ENCODE results near the gene SLC39A8. TPM values are rescaled to one million over a fixed set of nuclear protein-coding genes. Genes with fewer than 3 reads are reported as not detected.

Gene SLC39A8
- total RNA-seq, 3 donors from 2014 or later (not counting 1 experiment from before 2014, with no cell fraction given): 18.0 to 20.0 (median 18.2) TPM

DNA sequence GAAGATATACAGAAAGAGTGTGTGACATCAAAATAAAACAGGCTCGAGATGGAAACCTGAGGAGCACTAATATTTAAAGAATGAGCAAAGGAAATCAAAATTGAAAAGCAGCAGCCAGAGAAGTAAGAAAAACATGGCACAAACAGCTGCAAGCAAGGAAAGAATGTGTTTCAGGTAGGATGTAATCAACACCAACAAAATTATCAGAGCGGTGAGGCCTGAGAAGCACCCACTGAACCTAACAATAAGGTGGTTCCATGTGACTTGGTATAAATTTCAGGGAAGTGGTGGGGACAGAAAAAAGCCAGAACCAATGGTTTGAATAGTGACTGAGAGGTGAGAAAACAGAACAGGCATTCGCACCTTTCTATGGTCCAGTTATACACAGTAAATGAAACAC lies 11.5 kb downstream of the SLC39A8 start:
- DNase-seq (no peak), ATAC-seq (no peak)
- TF ChIP-seq, protein P1, sequence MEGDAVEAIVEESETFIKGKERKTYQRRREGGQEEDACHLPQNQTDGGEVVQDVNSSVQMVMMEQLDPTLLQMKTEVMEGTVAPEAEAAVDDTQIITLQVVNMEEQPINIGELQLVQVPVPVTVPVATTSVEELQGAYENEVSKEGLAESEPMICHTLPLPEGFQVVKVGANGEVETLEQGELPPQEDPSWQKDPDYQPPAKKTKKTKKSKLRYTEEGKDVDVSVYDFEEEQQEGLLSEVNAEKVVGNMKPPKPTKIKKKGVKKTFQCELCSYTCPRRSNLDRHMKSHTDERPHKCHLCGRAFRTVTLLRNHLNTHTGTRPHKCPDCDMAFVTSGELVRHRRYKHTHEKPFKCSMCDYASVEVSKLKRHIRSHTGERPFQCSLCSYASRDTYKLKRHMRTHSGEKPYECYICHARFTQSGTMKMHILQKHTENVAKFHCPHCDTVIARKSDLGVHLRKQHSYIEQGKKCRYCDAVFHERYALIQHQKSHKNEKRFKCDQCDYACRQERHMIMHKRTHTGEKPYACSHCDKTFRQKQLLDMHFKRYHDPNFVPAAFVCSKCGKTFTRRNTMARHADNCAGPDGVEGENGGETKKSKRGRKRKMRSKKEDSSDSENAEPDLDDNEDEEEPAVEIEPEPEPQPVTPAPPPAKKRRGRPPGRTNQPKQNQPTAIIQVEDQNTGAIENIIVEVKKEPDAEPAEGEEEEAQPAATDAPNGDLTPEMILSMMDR (IDR thresholded peaks at IDR 0.05): no peak
- H3K36me3 ChIP-seq (ENCODE audit: control insufficient read depth, insufficient read depth, low read length): no peaks in the 10 kb centered on the region
- no peaks in the 10 kb centered on the region for H3K27me3 Mint-ChIP-seq (ENCODE audit: low read depth in 2 of 2)
- H3K27me3 ChIP-seq (ENCODE audit: control insufficient read depth, insufficient read depth, low read length): no peaks in the 10 kb centered on the region
- no peaks in the 10 kb centered on the region for H3K9me3 ChIP-seq (ENCODE audit: control insufficient read depth, insufficient read depth, low read length)
- H3K36me3 Mint-ChIP-seq: no peaks in the 10 kb centered on the region
- no peak overlapping the region for H3K27ac ChIP-seq (ENCODE audit: low read length)
- intact Hi-C loops (cut with micrococcal nuclease): no loop called here
- H3K27ac Mint-ChIP-seq: no peak overlapping the region
- H3K4me3 Mint-ChIP-seq: no peak overlapping the region
- H3K4me1 ChIP-seq (ENCODE audit: control insufficient read depth, insufficient read depth, low read length): no peaks in the 10 kb centered on the region
- WGBS (ENCODE audit: insufficient coverage): 96% methylated on average over 3 of the region's 3 CpGs
- H3K4me3 ChIP-seq (ENCODE audit: low read length): no peak overlapping the region
- H3K9me3 Mint-ChIP-seq: no peaks in the 10 kb centered on the region
- H3K4me1 Mint-ChIP-seq: peaks cover 19 to 22% of the 10 kb centered on the region in 2 donors

DNA sequence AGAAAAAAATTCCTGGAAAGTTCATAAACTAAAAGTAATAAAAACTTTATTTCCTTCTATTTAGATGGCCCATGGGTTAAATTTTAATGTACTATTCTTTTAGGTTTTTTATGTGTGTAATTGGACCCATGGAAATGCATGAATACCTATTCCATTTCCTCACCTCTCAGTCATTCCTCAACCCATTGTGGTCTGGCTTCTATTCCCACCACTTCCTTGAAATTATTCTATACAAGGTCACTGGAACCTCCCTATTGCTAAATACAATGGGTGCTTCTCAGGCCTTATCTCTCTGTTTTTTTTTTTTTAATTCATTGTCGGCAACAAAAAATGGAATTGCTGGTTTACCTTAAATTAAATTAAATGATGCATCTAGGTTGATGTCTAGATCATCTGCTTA lies 17.2 kb downstream of the SLC39A8 start:
- Histone ChIP-seq H3K36me3 (ENCODE audit: control insufficient read depth, insufficient read depth, low read length) (no peaks in the 10 kb centered on the region), H3K9me3 (ENCODE audit: control insufficient read depth, insufficient read depth, low read length) (no peaks in the 10 kb centered on the region), H3K27ac (ENCODE audit: low read length) (no peak overlapping the region), H3K4me3 (ENCODE audit: low read length) (no peak overlapping the region), H3K4me1 (ENCODE audit: control insufficient read depth, insufficient read depth, low read length) (no peaks in the 10 kb centered on the region), H3K27me3 (ENCODE audit: control insufficient read depth, insufficient read depth, low read length) (no peaks in the 10 kb centered on the region)
- TF ChIP-seq, protein P1 (IDR thresholded peaks at IDR 0.05): no peak
- Mint-ChIP-seq H3K9me3 (no peaks in the 10 kb centered on the region), H3K27ac (no peak overlapping the region), H3K4me3 (no peak overlapping the region), H3K4me1 (peaks cover 13 to 14% of the 10 kb centered on the region in 2 donors), H3K27me3 (ENCODE audit: low read depth in 2 of 2) (no peaks in the 10 kb centered on the region), H3K36me3 (no peaks in the 10 kb centered on the region)
- intact Hi-C loops (cut with micrococcal nuclease): no loop called here
- ATAC-seq: no peak
- no CpG with 5 or more reads among the region's 1 CpG for WGBS (ENCODE audit: insufficient coverage)
- no peak for DNase-seq

DNA sequence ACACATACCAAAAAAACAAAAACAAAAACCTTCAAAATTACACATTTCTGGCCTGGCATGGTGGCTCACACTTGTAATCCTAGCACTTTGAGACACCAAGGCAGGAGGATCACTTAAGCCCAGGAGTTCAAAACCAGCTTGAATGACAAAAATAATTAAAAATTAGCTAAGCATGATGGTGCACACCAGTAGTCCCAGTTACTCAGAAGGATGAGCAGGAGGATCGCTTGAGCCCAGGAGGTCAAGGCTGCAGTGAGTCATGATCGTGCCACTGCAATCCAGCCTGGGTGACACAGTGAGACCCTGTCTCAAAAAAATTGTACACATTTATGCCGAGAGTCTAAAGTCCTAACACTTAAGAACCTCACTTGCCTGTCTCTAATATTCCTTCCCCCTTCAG lies 18.3 kb downstream of the SLC39A8 start:
- Mint-ChIP-seq H3K27me3 (ENCODE audit: low read depth in 2 of 2) (no peaks in the 10 kb centered on the region), H3K27ac (no peak overlapping the region), H3K4me1 (peaks cover 13 to 14% of the 10 kb centered on the region in 2 donors), H3K36me3 (no peaks in the 10 kb centered on the region), H3K9me3 (no peaks in the 10 kb centered on the region), H3K4me3 (no peak overlapping the region)
- no peak overlapping the region for H3K4me3 ChIP-seq (ENCODE audit: low read length)
- no peaks in the 10 kb centered on the region for H3K4me1 ChIP-seq (ENCODE audit: control insufficient read depth, insufficient read depth, low read length)
- no peaks in the 10 kb centered on the region for H3K9me3 ChIP-seq (ENCODE audit: control insufficient read depth, insufficient read depth, low read length)
- TF ChIP-seq, protein P1 (IDR thresholded peaks at IDR 0.05): no peak
- ATAC-seq (no peak), DNase-seq (no peak)
- WGBS (ENCODE audit: insufficient coverage): 99% methylated on average over 3 of the region's 3 CpGs
- H3K27ac ChIP-seq (ENCODE audit: low read length): no peak overlapping the region
- H3K36me3 ChIP-seq (ENCODE audit: control insufficient read depth, insufficient read depth, low read length): no peaks in the 10 kb centered on the region
- intact Hi-C loops (cut with micrococcal nuclease): no loop called here
- no peaks in the 10 kb centered on the region for H3K27me3 ChIP-seq (ENCODE audit: control insufficient read depth, insufficient read depth, low read length)

DNA sequence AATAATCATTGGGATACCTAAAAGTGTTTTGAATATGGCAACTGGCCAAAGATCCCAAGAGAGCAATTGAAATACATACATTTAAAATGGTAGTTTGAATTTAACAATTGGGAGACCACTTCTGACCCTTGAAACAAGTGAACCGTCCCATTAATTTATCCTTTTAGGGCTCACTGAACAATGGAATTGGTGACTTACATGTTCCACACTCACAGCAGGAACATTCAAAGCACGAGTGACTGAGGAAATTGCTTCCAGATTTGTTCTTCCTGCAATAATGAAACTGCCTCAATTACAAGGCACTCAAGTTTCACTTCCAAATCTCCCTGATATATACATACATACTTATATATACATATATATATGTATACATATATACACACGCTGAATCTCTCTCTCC lies 20.6 kb downstream of the SLC39A8 start:
- WGBS (ENCODE audit: insufficient coverage): 72% methylated on average over 2 of the region's 3 CpGs

More for the DNA sequence above, 20.6 kb downstream of the SLC39A8 start:
- TF ChIP-seq, protein P1 (IDR thresholded peaks at IDR 0.05): no peak
- Mint-ChIP-seq H3K4me1 (peaks cover 9 to 22% of the 10 kb centered on the region in 2 donors), H3K27me3 (ENCODE audit: low read depth in 2 of 2) (no peaks in the 10 kb centered on the region), H3K9me3 (no peaks in the 10 kb centered on the region), H3K4me3 (no peak overlapping the region), H3K36me3 (no peaks in the 10 kb centered on the region), H3K27ac (no peak overlapping the region)
- ATAC-seq: no peak
- DNase-seq: no peak
- H3K27ac ChIP-seq (ENCODE audit: low read length): no peak overlapping the region
- no peak overlapping the region for H3K4me3 ChIP-seq (ENCODE audit: low read length)
- no peaks in the 10 kb centered on the region for H3K9me3 ChIP-seq (ENCODE audit: control insufficient read depth, insufficient read depth, low read length)
- intact Hi-C loops (cut with micrococcal nuclease): no loop called here
- H3K36me3 ChIP-seq (ENCODE audit: control insufficient read depth, insufficient read depth, low read length): no peaks in the 10 kb centered on the region
- H3K27me3 ChIP-seq (ENCODE audit: control insufficient read depth, insufficient read depth, low read length): no peaks in the 10 kb centered on the region
- H3K4me1 ChIP-seq (ENCODE audit: control insufficient read depth, insufficient read depth, low read length): no peaks in the 10 kb centered on the region

Measured in natural killer cell (primary cell).